A673 (cell line): ENCODE data around the gene HELZ2.

Experiments
- EZH2 ChIP-seq: fragments of 200-600 bp; sonication (generic); IDR thresholded peaks from 2 replicates; pipeline ENCODE4 v1.6.1; 2017; ENCODE audit warnings: borderline replicate concordance, low read depth, mild to moderate bottlenecking, mixed read lengths, antibody characterized with exemption, low read length; ENCODE audit not compliant: poor library complexity, severe bottlenecking
- TF ChIP-seq, protein P1 (sequence below): fragments of 300-800, 200-600 bp; sonication (generic); conservative IDR thresholded peaks from 2 replicates; pipeline ENCODE4 v1.5.1; 2017; ENCODE audit warnings: low read depth, mild to moderate bottlenecking, antibody characterized with exemption, low read length, moderate library complexity, mixed read lengths

DNA sequence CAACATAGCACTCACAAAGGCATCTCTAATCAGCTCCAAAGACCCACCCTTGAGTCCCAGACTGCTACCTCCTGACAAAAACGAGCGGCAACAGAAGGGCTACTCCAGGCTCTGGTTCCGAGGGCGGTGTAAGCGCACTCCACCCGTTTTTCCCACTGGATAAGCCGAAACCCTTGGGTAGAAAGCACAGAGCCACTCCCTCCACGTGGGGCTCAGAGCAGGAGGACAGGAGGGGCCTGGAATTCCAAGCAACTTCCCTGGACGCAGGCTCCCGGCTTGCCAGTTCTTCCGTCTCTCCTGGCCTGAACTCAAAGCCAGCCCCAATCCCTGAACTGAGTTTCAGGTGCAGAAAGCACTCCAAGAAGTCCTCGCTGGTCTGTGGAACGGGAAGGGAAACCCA, 45.5 kb upstream of the HELZ2 start:
- TF ChIP-seq, protein P1, sequence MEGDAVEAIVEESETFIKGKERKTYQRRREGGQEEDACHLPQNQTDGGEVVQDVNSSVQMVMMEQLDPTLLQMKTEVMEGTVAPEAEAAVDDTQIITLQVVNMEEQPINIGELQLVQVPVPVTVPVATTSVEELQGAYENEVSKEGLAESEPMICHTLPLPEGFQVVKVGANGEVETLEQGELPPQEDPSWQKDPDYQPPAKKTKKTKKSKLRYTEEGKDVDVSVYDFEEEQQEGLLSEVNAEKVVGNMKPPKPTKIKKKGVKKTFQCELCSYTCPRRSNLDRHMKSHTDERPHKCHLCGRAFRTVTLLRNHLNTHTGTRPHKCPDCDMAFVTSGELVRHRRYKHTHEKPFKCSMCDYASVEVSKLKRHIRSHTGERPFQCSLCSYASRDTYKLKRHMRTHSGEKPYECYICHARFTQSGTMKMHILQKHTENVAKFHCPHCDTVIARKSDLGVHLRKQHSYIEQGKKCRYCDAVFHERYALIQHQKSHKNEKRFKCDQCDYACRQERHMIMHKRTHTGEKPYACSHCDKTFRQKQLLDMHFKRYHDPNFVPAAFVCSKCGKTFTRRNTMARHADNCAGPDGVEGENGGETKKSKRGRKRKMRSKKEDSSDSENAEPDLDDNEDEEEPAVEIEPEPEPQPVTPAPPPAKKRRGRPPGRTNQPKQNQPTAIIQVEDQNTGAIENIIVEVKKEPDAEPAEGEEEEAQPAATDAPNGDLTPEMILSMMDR, result no peak
- no peak for TF ChIP-seq EZH2
